Calu3 (cell line): Measurements from ENCODE around the gene TTLL11. TPM values are rescaled to one million over a fixed set of nuclear protein-coding genes. Genes with fewer than 3 reads are reported as not detected.

Source experiments
- BruUV-seq: library from RNA; stranded (reverse); fragments of 400-500 nt; replicated peaks from 2 replicates; lab custom pipeline; 2021; lab: Mats Ljungman, UMichigan
- CTCF ChIA-PET: fragments of 300-600 bp; sonication (Branson Sonifier 250); formaldehyde crosslinking; loops from one replicate; lab custom pipeline; 2022; ENCODE audit warnings: antibody characterized with exemption; lab: Charles Lee
- DNase-seq: peaks from one replicate; pipeline ENCODE4 v3.0.0; 2022
- H3K27ac Mint-ChIP-seq: one replicate; pipeline ENCODE4 v1.8.0; 2022; ENCODE audit warnings: mixed read lengths; ENCODE audit not compliant: unreplicated experiment
- H3K27me3 Mint-ChIP-seq: one replicate; pipeline ENCODE4 v1.8.0; 2022; ENCODE audit warnings: mixed read lengths; ENCODE audit not compliant: unreplicated experiment
- H3K36me3 Mint-ChIP-seq: one replicate; pipeline ENCODE4 v1.8.0; 2022; ENCODE audit warnings: mild to moderate bottlenecking, moderate library complexity, mixed read lengths; ENCODE audit not compliant: insufficient read depth, unreplicated experiment
- H3K4me1 Mint-ChIP-seq: one replicate; pipeline ENCODE4 v1.8.0; 2022; ENCODE audit warnings: mild to moderate bottlenecking, low read depth, mixed read lengths; ENCODE audit not compliant: unreplicated experiment
- H3K4me3 Mint-ChIP-seq: one replicate; pipeline ENCODE4 v1.8.0; 2022; ENCODE audit warnings: mild to moderate bottlenecking, low read depth, moderate library complexity, mixed read lengths; ENCODE audit not compliant: unreplicated experiment
- H3K9me3 Mint-ChIP-seq: one replicate; pipeline ENCODE4 v1.8.0; 2022; ENCODE audit warnings: low read depth, mixed read lengths; ENCODE audit not compliant: unreplicated experiment
- CTCF ChIP-seq: fragments of 200-600 bp; IDR thresholded peaks from one replicate; pipeline ENCODE4 v1.8.0; 2022; ENCODE audit warnings: antibody characterized with exemption; ENCODE audit not compliant: unreplicated experiment
- intact Hi-C: fragments of 100-400 bp; cut with micrococcal nuclease; formaldehyde crosslinking; loops from one replicate; pipeline ENCODE4 v1.10.0; 2022; ENCODE audit not compliant: unreplicated experiment
- total RNA-seq: library from RNA; stranded (reverse); gene quantifications from 2 replicates; pipeline ENCODE4 v1.2.3, GENCODE V29; 2022

The TTLL11 gene
- total RNA-seq, 1 experiment from 2014 or later, result 10.5 TPM

- BruUV-seq, result no TSS peak
- no peaks in the 10 kb centered on the region for H3K9me3 Mint-ChIP-seq
- DNase-seq, result no peak
- no peak for TF ChIP-seq CTCF
- no peaks in the 10 kb centered on the region for H3K27me3 Mint-ChIP-seq
- H3K36me3 Mint-ChIP-seq, result peaks cover 4% of the 10 kb centered on the region
- CTCF ChIA-PET, result no interaction called here
- no peaks in the 10 kb centered on the region for H3K4me1 Mint-ChIP-seq
- intact Hi-C loops, result no loop called here
- no peak overlapping the region for H3K27ac Mint-ChIP-seq
- H3K4me3 Mint-ChIP-seq, result no peak overlapping the region
Measured at GRCh38 chr9:121880343-121880898, 212.7 kb downstream of the TTLL11 start.

- Mint-ChIP-seq H3K4me1 (no peaks in the 10 kb centered on the region), H3K36me3 (no peaks in the 10 kb centered on the region), H3K27ac (no peak overlapping the region), H3K4me3 (no peak overlapping the region), H3K9me3 (no peaks in the 10 kb centered on the region), H3K27me3 (no peaks in the 10 kb centered on the region)
- TF ChIP-seq CTCF, result no peak
- intact Hi-C loops, result no loop called here
- DNase-seq, result no peak
- BruUV-seq, result no TSS peak
- CTCF ChIA-PET, result no interaction called here
Measured at GRCh38 chr9:121878271-121878822, 214.8 kb downstream of the TTLL11 start.

- DNase-seq, result no peak
- CTCF ChIA-PET, result interaction anchor here (0.8 kb wide), 1 partner anchor 121 kb away, joined by 3 read pairs; no protein-coding TSS in a partner anchor
- no peaks in the 10 kb centered on the region for H3K27me3 Mint-ChIP-seq
- intact Hi-C loops, result no loop called here
- H3K4me1 Mint-ChIP-seq, result peaks cover 6% of the 10 kb centered on the region
- H3K27ac Mint-ChIP-seq, result peak overlapping the region; percentile 19
- no TSS peak for BruUV-seq
- H3K4me3 Mint-ChIP-seq, result no peak overlapping the region
- H3K9me3 Mint-ChIP-seq, result no peaks in the 10 kb centered on the region
- TF ChIP-seq CTCF, result no peak
- peaks cover 6% of the 10 kb centered on the region for H3K36me3 Mint-ChIP-seq
Measured at GRCh38 chr9:121876658-121877271, 216.3 kb downstream of the TTLL11 start.

GRCh38 chr9:121876255-121876654 lies 216.9 kb downstream of the TTLL11 start:
- H3K9me3 Mint-ChIP-seq, result no peaks in the 10 kb centered on the region
- no peak for TF ChIP-seq CTCF
- intact Hi-C loops, result no loop called here
- no peak overlapping the region for H3K4me3 Mint-ChIP-seq
- no peak for DNase-seq
- peaks cover 8% of the 10 kb centered on the region for H3K4me1 Mint-ChIP-seq
- peaks cover 9% of the 10 kb centered on the region for H3K36me3 Mint-ChIP-seq
- no TSS peak for BruUV-seq
- H3K27ac Mint-ChIP-seq, result peak overlapping the region; percentile 19
- H3K27me3 Mint-ChIP-seq, result no peaks in the 10 kb centered on the region
- CTCF ChIA-PET, result interaction anchor here (0.8 kb wide), 1 partner anchor 121 kb away, joined by 3 read pairs; no protein-coding TSS in a partner anchor
